Spleen (tissue), 11 donors: ENCODE data around the gene GPBP1. TPM values are rescaled to one million over a fixed set of nuclear protein-coding genes. Genes with fewer than 3 reads are reported as not detected.
A peak's percentile ranks its signal among the peaks of the same experiment; 100 is the strongest.

Experiments used
- DNase-seq: peaks from one replicate; pipeline ENCODE4 v3.0.0-alpha.2; 2020
- H3K27ac ChIP-seq, 8 donors: fragments of 200-600 bp; sonication (generic) in 7 of 8; 1 replicate in 4 of 8; 2 replicates in 4 of 8; pipeline versions ENCODE4 v1.5.0 to v1.8.0; 2016 to 2021; ENCODE audit warnings: inconsistent platforms in 4 of 8, mild to moderate bottlenecking in 4 of 8, moderate library complexity in 1 of 8
- H3K27me3 ChIP-seq, 7 donors: fragments of 200-600 bp; sonication (generic) in 6 of 7; replicated peaks in 1 of 7; 1 replicate in 4 of 7; 2 replicates in 3 of 7; pipeline versions ENCODE4 v1.5.0 to v1.8.0; 2016 to 2021; ENCODE audit warnings: inconsistent platforms in 3 of 7, mild to moderate bottlenecking in 1 of 7
- H3K36me3 ChIP-seq, 6 donors: fragments of 200-600 bp; sonication (generic) in 5 of 6; 1 replicate in 4 of 6; 2 replicates in 2 of 6; pipeline versions ENCODE4 v1.5.0 to v1.8.0; 2016 to 2021; ENCODE audit warnings: inconsistent platforms in 2 of 6
- H3K4me1 ChIP-seq, 6 donors: fragments of 200-600 bp; sonication (generic) in 5 of 6; 1 replicate in 3 of 6; 2 replicates in 3 of 6; pipeline versions ENCODE4 v1.5.0 to v1.8.0; 2016 to 2021; ENCODE audit warnings: inconsistent platforms in 3 of 6
- H3K4me3 ChIP-seq, 8 donors: fragments of 200-600 bp; sonication (generic) in 7 of 8; 1 replicate in 4 of 8; 2 replicates in 4 of 8; pipeline versions ENCODE4 v1.5.0 to v1.8.0; 2016 to 2021; ENCODE audit warnings: inconsistent platforms in 4 of 8, mild to moderate bottlenecking in 4 of 8, moderate library complexity in 2 of 8
- H3K9me3 ChIP-seq, 8 donors: fragments of 200-600 bp; sonication (generic) in 7 of 8; 1 replicate in 4 of 8; 2 replicates in 4 of 8; pipeline versions ENCODE4 v1.5.0 to v1.8.0; 2016 to 2021; ENCODE audit warnings: inconsistent platforms in 4 of 8
- CTCF ChIP-seq, 11 experiments: fragments of 200-600 bp in 7 of 11; fragments of 450-650 bp in 4 of 11; sonication (generic) in 4 of 11; IDR thresholded peaks in 8 of 11; conservative IDR thresholded peaks in 3 of 11; 1 replicate in 7 of 11; 2 replicates in 4 of 11; pipeline versions ENCODE4 v1.4.0 to v1.8.0; 2016 to 2021; ENCODE audit warnings: antibody characterized with exemption in 11 of 11, inconsistent platforms in 4 of 11, mild to moderate bottlenecking in 1 of 11
- POLR2A ChIP-seq, 3 donors: fragments of 450-650 bp; IDR thresholded peaks; one replicate each; pipeline ENCODE4 v1.5.1; 2017; ENCODE audit warnings: antibody characterized with exemption in 3 of 3, mild to moderate bottlenecking in 1 of 3
- POLR2AphosphoS5 ChIP-seq, 3 donors: sonication (generic); formaldehyde crosslinking; IDR thresholded peaks; one replicate each; pipeline ENCODE4 v1.5.1; 2017; ENCODE audit warnings: antibody characterized with exemption in 3 of 3
- WGBS, 5 donors: extraction: QIAGEN DNeasy Blood & Tissue Kit in 3 of 5; methylation state at CpG; one replicate each; pipeline versions ENCODE4 v1.1.5 to v1.1.7; 2013 to 2018; 5-methylcytosine and 5-hydroxymethylcytosine counted together
- intact Hi-C: fragments of 100-400 bp; cut with DNase I; formaldehyde crosslinking; loops from one replicate; pipeline ENCODE4 v1.15.0; 2023; ENCODE audit warnings: low total_unique reads
- polyA plus RNA-seq, 3 donors: library from polyadenylated mRNA; stranded (reverse); fragments of 200-250 nt; gene quantifications; one replicate each; pipeline ENCODE4 v1.2.1, GENCODE V29; 2013
- total RNA-seq, 7 donors: library from RNA; depleted of rRNA in 3 of 7; stranded (reverse); fragments of >200 nt in 3 of 7; fragmentation: NEBNext Ultra II Directional in 4 of 7; extraction: Animal tissue kit (Norgen Biotek cat#: 25700) in 4 of 7; gene quantifications; one replicate each; pipeline versions ENCODE4 v1.1.0 to v1.2.1, GENCODE V29; 2016 to 2021
- donor health status: healthy with polysubstance abuse.
- donor health status: DM: no; HTN: no; CAD: no; lungs with moderate emphysema.
- donor health status: DM: no; HTN: no; CAD: no.
- donor health status: Bipolar disorder and iron deficiency.
- donor health status: healthy.
- donor health status: DM: no; HTN: no; CAD: no.
- donor health status: DM: yes; HTN: yes; CAD: no.

The GPBP1 gene
- total and polyA plus RNA-seq, 10 donors = 58.0 to 118 (median 87.1) TPM

- Histone ChIP-seq H3K27me3 (no peaks in the 10 kb centered on the region), H3K4me1 (peaks cover 9 to 85% (median 36%) of the 10 kb centered on the region in 6 donors), H3K9me3 (no peaks in the 10 kb centered on the region), H3K27ac (peak overlapping the region in 3 of 8 donors; percentile 12 to 54 (median 32)), H3K36me3 (peaks cover 0 to 66% (median 32%) of the 10 kb centered on the region in 6 donors), H3K4me3 (no peak overlapping the region)
- TF ChIP-seq POLR2AphosphoS5 (IDR thresholded peaks at IDR 0.05) = no peak
- no peak for TF ChIP-seq CTCF (IDR thresholded peaks at IDR 0.05 in 8 of 11, conservative IDR thresholded peaks at IDR 0.05 in 3 of 11)
- TF ChIP-seq POLR2A (IDR thresholded peaks at IDR 0.05) = no peak
- intact Hi-C loops = no loop called here
- DNase-seq = no peak
- 44 to 70% (median 60%) methylated on average over 4 of the region's 4 CpGs for WGBS, 5 donors
These were observed 45.5 kb downstream of the GPBP1 start for GRCh38 chr5:57219386-57219785.

GRCh38 chr5:57221049-57221568, 47.2 kb downstream of the GPBP1 start:
- peaks cover 0 to 62% (median 19%) of the 10 kb centered on the region in 6 donors for H3K36me3 ChIP-seq
- H3K9me3 ChIP-seq = no peaks in the 10 kb centered on the region
- H3K27me3 ChIP-seq = no peaks in the 10 kb centered on the region
- no peak for DNase-seq
- TF ChIP-seq POLR2A (IDR thresholded peaks at IDR 0.05) = no peak
- peak; percentile 55 to 97 (median 85) for TF ChIP-seq CTCF (IDR thresholded peaks at IDR 0.05 in 8 of 11, conservative IDR thresholded peaks at IDR 0.05 in 3 of 11)
- TF ChIP-seq POLR2AphosphoS5 (IDR thresholded peaks at IDR 0.05) = no peak
- WGBS, 5 donors = 80 to 92% (median 89%) methylated on average over 2 of the region's 2 CpGs
- intact Hi-C loops = loop anchor here (10.0 kb wide), 1 partner anchor 956 kb away; no protein-coding TSS in a partner anchor
- H3K4me3 ChIP-seq = no peak overlapping the region
- H3K27ac ChIP-seq = no peak overlapping the region
- H3K4me1 ChIP-seq = peaks cover 9 to 78% (median 31%) of the 10 kb centered on the region in 6 donors

GRCh38 chr5:57225553-57225952, 51.7 kb downstream of the GPBP1 start:
- Histone ChIP-seq H3K4me3 (no peak overlapping the region), H3K4me1 (peaks cover 3 to 56% (median 16%) of the 10 kb centered on the region in 6 donors), H3K27ac (no peak overlapping the region), H3K9me3 (no peaks in the 10 kb centered on the region), H3K27me3 (no peaks in the 10 kb centered on the region), H3K36me3 (peaks cover 0 to 55% (median 10%) of the 10 kb centered on the region in 6 donors)
- WGBS, 5 donors = 81 to 88% (median 84%) methylated on average over 3 of the region's 3 CpGs
- intact Hi-C loops = loop anchor here (10.0 kb wide), 1 partner anchor 961 kb away; no protein-coding TSS in a partner anchor
- DNase-seq = no peak
- TF ChIP-seq POLR2AphosphoS5 (IDR thresholded peaks at IDR 0.05) (no peak), POLR2A (IDR thresholded peaks at IDR 0.05) (no peak), CTCF (IDR thresholded peaks at IDR 0.05 in 8 of 11, conservative IDR thresholded peaks at IDR 0.05 in 3 of 11) (no peak)

GRCh38 chr5:57229313-57229712, 55.5 kb downstream of the GPBP1 start:
- no peaks in the 10 kb centered on the region for H3K27me3 ChIP-seq
- TF ChIP-seq CTCF (IDR thresholded peaks at IDR 0.05 in 8 of 11, conservative IDR thresholded peaks at IDR 0.05 in 3 of 11) = no peak
- no peak for TF ChIP-seq POLR2AphosphoS5 (IDR thresholded peaks at IDR 0.05)
- TF ChIP-seq POLR2A (IDR thresholded peaks at IDR 0.05) = no peak
- H3K4me3 ChIP-seq = no peak overlapping the region
- H3K27ac ChIP-seq = no peak overlapping the region
- H3K9me3 ChIP-seq = no peaks in the 10 kb centered on the region
- intact Hi-C loops = loop anchor here (10.0 kb wide), 1 partner anchor 965 kb away; no protein-coding TSS in a partner anchor
- peaks cover 0 to 74% (median 32%) of the 10 kb centered on the region in 6 donors for H3K36me3 ChIP-seq
- 92 to 99% (median 95%) methylated on average over 4 of the region's 4 CpGs for WGBS, 5 donors
- H3K4me1 ChIP-seq = peaks cover 0 to 44% (median 11%) of the 10 kb centered on the region in 6 donors
- no peak for DNase-seq
